T-cell (primary cell): Measurements from ENCODE around the gene ETV5. TPM values are rescaled to one million over a fixed set of nuclear protein-coding genes. Genes with fewer than 3 reads are reported as not detected.

Experiments
- ATAC-seq, 4 experiments: fragments of 200-7000 bp in 3 of 4; fragments of 150-1000 bp in 1 of 4; cut with Tn5 transposase; replicated peaks in 1 of 4; 1 replicate in 3 of 4; 2 replicates in 1 of 4; pipeline ENCODE4 v1.10.0; 2021; ENCODE audit warnings: moderate library complexity in 3 of 4, mild to moderate bottlenecking in 2 of 4, moderate number of reproducible peaks in 1 of 4
- CTCF ChIA-PET, 2 donors: fragments of 300-600 bp; sonication (Branson Sonifier 250); formaldehyde crosslinking; loops; one replicate each; lab custom pipeline; 2022; ENCODE audit warnings: antibody characterized with exemption in 2 of 2; lab: Charles Lee
- POLR2A ChIA-PET, 2 donors: fragments of 300-600 bp; sonication (Branson Sonifier 250); formaldehyde crosslinking; loops; one replicate each; lab custom pipeline; 2022; ENCODE audit warnings: antibody characterized with exemption in 2 of 2; lab: Charles Lee
- DNase-seq, 35 experiments: peaks; one replicate each; pipeline versions ENCODE4 v3.0.0 to v3.0.0-alpha.2; 2013 to 2023
- H3K27ac ChIP-seq: one replicate; pipeline ENCODE4 v1.5.1; 2013; ENCODE audit warnings: low read length
- H3K27me3 ChIP-seq, 2 experiments: replicated peaks in 1 of 2; 1 replicate in 1 of 2; 2 replicates in 1 of 2; pipeline versions ENCODE4 v1.6.1 to v1.7.0; 2013; ENCODE audit warnings: low read length in 1 of 2, mixed read lengths in 1 of 2; ENCODE audit not compliant: control insufficient read depth in 2 of 2, insufficient read depth in 2 of 2; ENCODE audit errors: extremely low read depth in 1 of 2
- H3K36me3 ChIP-seq, 2 donors: 1 replicate in 1 of 2; 2 replicates in 1 of 2; pipeline versions ENCODE4 v1.6.1 to v1.7.0; 2013; ENCODE audit warnings: low read length in 1 of 2; ENCODE audit not compliant: control insufficient read depth in 2 of 2, insufficient read depth in 1 of 2; ENCODE audit errors: extremely low read depth in 1 of 2
- H3K4me1 ChIP-seq, 2 experiments: 1 replicate in 1 of 2; 2 replicates in 1 of 2; pipeline versions ENCODE4 v1.6.1 to v1.7.0; 2013; ENCODE audit warnings: low read length in 2 of 2, mixed read lengths in 1 of 2; ENCODE audit not compliant: insufficient read depth in 2 of 2, control insufficient read depth in 1 of 2; ENCODE audit errors: extremely low read depth in 1 of 2
- H3K4me3 ChIP-seq, 2 donors: 1 replicate in 1 of 2; 2 replicates in 1 of 2; pipeline versions ENCODE4 v1.5.1 to v1.7.0; 2013; ENCODE audit warnings: mild to moderate bottlenecking in 2 of 2, low read length in 1 of 2, moderate library complexity in 1 of 2; ENCODE audit not compliant: control insufficient read depth in 1 of 2; ENCODE audit errors: extremely low read depth in 1 of 2
- H3K9me3 ChIP-seq: 2 replicates; pipeline ENCODE4 v1.7.0; 2013
- H3K27ac Mint-ChIP-seq, 2 donors: one replicate each; pipeline ENCODE4 v1.8.0; 2020 to 2021; ENCODE audit warnings: mild to moderate bottlenecking in 2 of 2, mixed read lengths in 2 of 2
- H3K27me3 Mint-ChIP-seq, 2 donors: one replicate each; pipeline ENCODE4 v1.8.0; 2021 to 2022; ENCODE audit warnings: mixed read lengths in 2 of 2
- H3K36me3 Mint-ChIP-seq: one replicate; pipeline ENCODE4 v1.8.0; 2021; ENCODE audit warnings: mixed read lengths
- H3K4me1 Mint-ChIP-seq, 3 donors: one replicate each; pipeline ENCODE4 v1.8.0; 2020 to 2022; ENCODE audit warnings: mixed read lengths in 3 of 3, mild to moderate bottlenecking in 1 of 3
- H3K4me3 Mint-ChIP-seq, 3 donors: one replicate each; pipeline ENCODE4 v1.8.0; 2020 to 2022; ENCODE audit warnings: mild to moderate bottlenecking in 3 of 3, mixed read lengths in 3 of 3, moderate library complexity in 3 of 3
- H3K9me3 Mint-ChIP-seq, 3 donors: one replicate each; pipeline ENCODE4 v1.8.0; 2020 to 2022; ENCODE audit warnings: mixed read lengths in 3 of 3
- WGBS: methylation state at CpG from one replicate; pipeline ENCODE4 v1.1.5; 2013; ENCODE audit warnings: missing lambda C conversion rate; ENCODE audit not compliant: insufficient coverage; 5-methylcytosine and 5-hydroxymethylcytosine counted together
- total RNA-seq, 35 experiments: library from RNA in 6 of 35; stranded (reverse) in 6 of 35; fragments of 120-200 nt in 1 of 35; gene quantifications; one replicate each; pipeline versions ENCODE4 v1.2.1 to v1.2.4 and lab custom pipeline; 2013 to 2026

The ETV5 gene
- total RNA-seq, 5 donors from 2014 or later (not counting 1 experiment from before 2014, with no cell fraction given) = 0.32 to 0.93 (median 0.36) TPM; not detected in 1

DNA sequence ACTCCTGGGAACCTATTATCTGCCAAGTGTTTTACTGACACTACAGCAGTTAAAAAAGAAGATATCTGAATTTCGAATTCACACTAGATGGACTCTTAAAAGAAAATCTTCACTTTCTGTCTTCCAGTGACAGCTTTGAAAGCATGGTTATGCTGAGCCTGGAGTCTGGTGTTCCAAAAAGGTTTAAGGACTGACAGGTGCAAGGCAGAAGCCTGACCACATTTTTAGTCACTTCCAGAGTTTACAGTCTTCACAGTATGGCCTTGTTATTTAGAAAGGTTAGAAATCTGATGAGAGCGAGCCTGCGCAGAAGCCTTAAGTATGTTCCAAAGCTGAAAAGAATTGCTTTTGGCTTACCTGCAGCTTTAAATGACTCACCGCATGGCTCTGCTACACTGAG is 59.9 kb downstream of the ETV5 start:
- no peak overlapping the region for H3K27ac ChIP-seq
- no peaks in the 10 kb centered on the region for H3K36me3 Mint-ChIP-seq
- H3K4me3 ChIP-seq = no peak overlapping the region
- CTCF ChIA-PET = no interaction called here
- H3K27ac Mint-ChIP-seq = no peak overlapping the region
- DNase-seq = no peak
- H3K4me3 Mint-ChIP-seq = no peak overlapping the region
- H3K4me1 ChIP-seq = no peaks in the 10 kb centered on the region
- no peaks in the 10 kb centered on the region for H3K9me3 Mint-ChIP-seq
- H3K27me3 ChIP-seq = peaks cover 0 to 2% of the 10 kb centered on the region in 2 experiments
- H3K9me3 ChIP-seq = no peaks in the 10 kb centered on the region
- ATAC-seq = no peak
- POLR2A ChIA-PET = no interaction called here
- no peaks in the 10 kb centered on the region for H3K36me3 ChIP-seq
- no peaks in the 10 kb centered on the region for H3K4me1 Mint-ChIP-seq
- H3K27me3 Mint-ChIP-seq = peaks cover 17 to 36% of the 10 kb centered on the region in 2 donors
- no CpG with 5 or more reads among the region's 4 CpGs for WGBS

DNA sequence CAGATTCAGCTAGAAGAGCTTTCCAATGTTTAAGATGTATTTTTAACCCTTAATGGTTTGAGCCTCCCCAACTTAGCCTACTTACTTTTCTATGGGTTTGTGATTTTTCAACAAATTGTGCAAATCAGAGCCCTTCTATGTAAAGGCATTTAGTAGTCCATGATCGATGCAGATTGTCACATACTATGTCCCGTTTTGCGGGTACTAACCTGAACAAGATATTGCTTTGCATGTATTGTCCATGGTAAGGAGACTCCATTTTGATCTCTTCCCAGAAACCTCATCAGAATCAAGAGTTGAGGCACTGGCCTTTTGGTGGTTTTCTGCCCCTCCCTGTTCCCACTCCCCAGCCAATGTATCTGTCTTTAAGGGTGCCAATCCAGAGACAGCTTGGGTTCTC is 60.8 kb downstream of the ETV5 start:
- ChIA-PET CTCF (interaction anchor here in 1 of 2 donors (0.7 kb wide), 1 partner anchor 9 kb away, joined by 3 read pairs; no protein-coding TSS in a partner anchor), POLR2A (no interaction called here)
- H3K4me3 Mint-ChIP-seq = no peak overlapping the region
- peaks cover 20 to 40% of the 10 kb centered on the region in 2 donors for H3K27me3 Mint-ChIP-seq
- no peaks in the 10 kb centered on the region for H3K4me1 Mint-ChIP-seq
- no peak overlapping the region for H3K27ac Mint-ChIP-seq
- Histone ChIP-seq H3K27ac (no peak overlapping the region), H3K36me3 (no peaks in the 10 kb centered on the region), H3K4me3 (no peak overlapping the region), H3K4me1 (no peaks in the 10 kb centered on the region), H3K27me3 (no peaks in the 10 kb centered on the region), H3K9me3 (no peaks in the 10 kb centered on the region)
- no peaks in the 10 kb centered on the region for H3K9me3 Mint-ChIP-seq
- no peak for DNase-seq
- no peaks in the 10 kb centered on the region for H3K36me3 Mint-ChIP-seq
- WGBS = no CpG with 5 or more reads among the region's 3 CpGs
- no peak for ATAC-seq

DNA sequence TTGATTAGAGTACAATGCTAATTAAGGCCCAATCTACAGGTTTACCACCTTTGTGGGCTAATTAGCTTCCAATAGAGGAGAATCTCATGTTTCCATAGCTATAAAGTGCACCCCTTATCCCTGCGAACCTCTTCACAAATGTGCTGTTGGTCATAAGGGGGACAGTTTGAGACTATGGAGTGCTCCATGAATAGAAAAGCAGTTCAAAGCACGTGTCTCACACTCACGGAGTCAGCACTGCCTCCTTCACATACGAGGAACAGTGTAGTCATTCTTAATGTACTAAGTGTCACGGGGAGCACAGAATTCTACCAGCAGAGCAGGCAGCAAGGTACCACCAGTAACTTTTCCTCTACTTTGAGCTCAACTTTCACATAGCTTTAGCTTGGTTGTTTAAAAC is 62.1 kb downstream of the ETV5 start:
- ATAC-seq (no peak), DNase-seq (no peak)
- H3K27me3 ChIP-seq = no peaks in the 10 kb centered on the region
- no peak overlapping the region for H3K27ac Mint-ChIP-seq
- H3K4me1 Mint-ChIP-seq = no peaks in the 10 kb centered on the region
- ChIA-PET POLR2A (no interaction called here), CTCF (interaction anchor here in 1 of 2 donors (0.6 kb wide), 1 partner anchor 80 kb away, joined by 3 read pairs; no protein-coding TSS in a partner anchor)
- H3K9me3 Mint-ChIP-seq = no peaks in the 10 kb centered on the region
- no peak overlapping the region for H3K27ac ChIP-seq
- no peaks in the 10 kb centered on the region for H3K4me1 ChIP-seq
- no peaks in the 10 kb centered on the region for H3K36me3 Mint-ChIP-seq
- H3K36me3 ChIP-seq = no peaks in the 10 kb centered on the region
- H3K27me3 Mint-ChIP-seq = peaks cover 20 to 41% of the 10 kb centered on the region in 2 donors
- no peak overlapping the region for H3K4me3 ChIP-seq
- H3K9me3 ChIP-seq = no peaks in the 10 kb centered on the region
- WGBS = 88% methylated on average over 2 of the region's 5 CpGs
- H3K4me3 Mint-ChIP-seq = no peak overlapping the region

DNA sequence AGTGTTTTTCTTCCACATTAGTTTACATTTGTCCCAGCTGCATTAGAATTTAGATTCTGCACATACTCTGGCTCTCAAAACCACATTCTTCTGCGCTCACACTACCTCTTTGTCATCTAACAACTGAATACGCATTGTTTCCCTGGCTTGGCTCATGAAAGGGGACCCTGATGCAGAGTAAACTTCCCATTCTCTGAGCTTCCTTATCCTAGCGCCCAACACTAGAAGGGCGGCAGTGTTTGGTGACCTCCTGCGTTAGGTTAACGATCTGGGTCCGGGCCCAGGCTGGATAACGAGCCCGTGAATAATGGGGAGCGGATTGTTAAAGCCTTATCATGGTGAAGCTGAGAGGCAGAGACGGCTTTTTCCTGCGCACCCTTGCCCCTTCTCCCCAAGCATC is 63.9 kb downstream of the ETV5 start:
- H3K4me3 ChIP-seq = no peak overlapping the region
- H3K4me3 Mint-ChIP-seq = no peak overlapping the region
- 83% methylated on average over 4 of the region's 12 CpGs for WGBS
- H3K9me3 Mint-ChIP-seq = no peaks in the 10 kb centered on the region
- H3K4me1 Mint-ChIP-seq = no peaks in the 10 kb centered on the region
- H3K4me1 ChIP-seq = no peaks in the 10 kb centered on the region
- ATAC-seq (no peak), DNase-seq (no peak)
- no peak overlapping the region for H3K27ac ChIP-seq
- ChIA-PET CTCF (interaction anchor here in 1 of 2 donors (0.6 kb wide), 1 partner anchor 131 kb away, joined by 3 read pairs; no protein-coding TSS in a partner anchor), POLR2A (no interaction called here)
- H3K27me3 Mint-ChIP-seq = peaks cover 24 to 36% of the 10 kb centered on the region in 2 donors
- H3K27ac Mint-ChIP-seq = no peak overlapping the region
- no peaks in the 10 kb centered on the region for H3K36me3 Mint-ChIP-seq
- no peaks in the 10 kb centered on the region for H3K9me3 ChIP-seq
- no peaks in the 10 kb centered on the region for H3K27me3 ChIP-seq
- H3K36me3 ChIP-seq = no peaks in the 10 kb centered on the region

DNA sequence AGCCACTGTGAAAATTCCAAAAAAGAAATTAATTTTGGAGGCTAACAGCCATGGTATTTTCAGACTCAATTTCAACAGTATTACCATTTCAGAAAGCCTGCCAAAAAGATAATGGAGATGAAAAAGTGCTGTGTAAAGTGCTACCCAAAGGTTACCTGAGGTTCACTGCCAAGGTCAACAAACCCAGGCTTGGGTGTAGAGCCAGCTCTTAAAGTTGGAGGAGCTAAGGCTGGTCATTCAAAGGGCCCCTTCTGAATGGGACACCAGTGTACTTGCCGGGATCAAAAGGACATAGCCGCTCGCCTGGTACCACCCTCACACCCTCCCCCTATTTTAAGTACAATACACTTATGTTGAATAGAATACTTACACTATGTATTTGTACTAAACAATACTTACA is 64.5 kb downstream of the ETV5 start:
- ChIA-PET POLR2A (no interaction called here), CTCF (no interaction called here)
- no peak for ATAC-seq

DNA sequence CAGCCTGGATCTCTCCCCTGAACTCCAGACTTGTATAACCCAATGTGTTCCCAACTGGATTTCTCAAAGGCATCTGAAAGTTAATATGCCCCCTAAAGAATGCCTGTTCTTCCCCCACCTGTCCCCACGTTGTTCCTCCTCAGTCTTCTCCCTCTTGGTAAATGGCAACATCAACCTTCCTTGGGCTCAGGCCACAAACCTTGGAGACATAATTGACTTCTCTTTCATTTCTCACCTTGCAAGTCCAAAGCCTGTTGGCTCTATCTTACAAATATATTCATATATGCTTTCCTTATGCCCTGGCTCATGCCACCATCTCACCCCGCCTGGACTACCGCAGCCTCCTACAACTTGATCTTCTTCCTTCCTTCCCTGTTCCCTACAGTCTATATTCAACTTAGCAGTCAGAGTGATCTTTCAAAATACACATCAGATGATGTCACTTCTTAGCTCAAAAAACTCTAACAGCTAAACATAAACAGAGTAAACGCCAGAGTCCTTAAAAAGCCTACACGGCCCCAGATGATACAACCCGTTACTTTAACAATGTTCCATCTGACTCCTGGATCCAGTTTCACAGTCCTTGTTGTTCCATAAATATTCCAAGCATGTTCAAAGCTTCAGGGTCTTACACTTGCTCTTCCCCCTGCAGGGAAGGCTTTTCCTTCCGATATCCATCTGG is 66.2 kb downstream of the ETV5 start:
- Histone ChIP-seq H3K4me1 (no peaks in the 10 kb centered on the region), H3K27ac (no peak overlapping the region), H3K27me3 (peaks cover 0 to 5% of the 10 kb centered on the region in 2 experiments), H3K36me3 (no peaks in the 10 kb centered on the region), H3K4me3 (no peak overlapping the region), H3K9me3 (no peaks in the 10 kb centered on the region)
- no peaks in the 10 kb centered on the region for H3K36me3 Mint-ChIP-seq
- peaks cover 0 to 9% (median 8%) of the 10 kb centered on the region in 3 donors for H3K9me3 Mint-ChIP-seq
- WGBS = 85% methylated on average over 7 of the region's 7 CpGs
- POLR2A ChIA-PET = no interaction called here
- H3K27me3 Mint-ChIP-seq = peaks cover 22 to 35% of the 10 kb centered on the region in 2 donors
- no peak overlapping the region for H3K27ac Mint-ChIP-seq
- DNase-seq (no peak), ATAC-seq (no peak)
- CTCF ChIA-PET = no interaction called here
- no peak overlapping the region for H3K4me3 Mint-ChIP-seq
- H3K4me1 Mint-ChIP-seq = no peaks in the 10 kb centered on the region

More for the DNA sequence above, 64.5 kb downstream of the ETV5 start:
- H3K4me3 ChIP-seq = no peak overlapping the region
- Mint-ChIP-seq H3K4me3 (no peak overlapping the region), H3K9me3 (no peaks in the 10 kb centered on the region), H3K4me1 (no peaks in the 10 kb centered on the region), H3K27ac (no peak overlapping the region), H3K27me3 (peaks cover 27 to 38% of the 10 kb centered on the region in 2 donors), H3K36me3 (no peaks in the 10 kb centered on the region)
- no peaks in the 10 kb centered on the region for H3K9me3 ChIP-seq
- no peak for DNase-seq
- no peak overlapping the region for H3K27ac ChIP-seq
- no CpG with 5 or more reads among the region's 3 CpGs for WGBS
- no peaks in the 10 kb centered on the region for H3K27me3 ChIP-seq
- no peaks in the 10 kb centered on the region for H3K36me3 ChIP-seq
- H3K4me1 ChIP-seq = no peaks in the 10 kb centered on the region
